Vagina (tissue), 2 donors: ENCODE data around the gene IL36G.

Source experiments
- CTCF ChIP-seq, 3 experiments: fragments of 450-650 bp in 2 of 3; fragments of 200-600 bp in 1 of 3; sonication (generic) in 1 of 3; IDR thresholded peaks; one replicate each; pipeline ENCODE4 v1.5.1; 2017 to 2019; ENCODE audit warnings: antibody characterized with exemption in 3 of 3, mild to moderate bottlenecking in 2 of 3, moderate library complexity in 2 of 3
- POLR2A ChIP-seq, 2 donors: fragments of 450-650 bp; IDR thresholded peaks; one replicate each; pipeline ENCODE4 v1.6.1; 2017; ENCODE audit warnings: antibody characterized with exemption in 2 of 2, mild to moderate bottlenecking in 2 of 2, moderate library complexity in 2 of 2
- POLR2AphosphoS5 ChIP-seq, 2 donors: sonication (generic); formaldehyde crosslinking; IDR thresholded peaks; one replicate each; pipeline ENCODE4 v1.9.0; 2017; ENCODE audit warnings: antibody characterized with exemption in 2 of 2, mild to moderate bottlenecking in 2 of 2, low read depth in 1 of 2; ENCODE audit not compliant: insufficient read depth in 1 of 2

- TF ChIP-seq POLR2A (IDR thresholded peaks at IDR 0.05): no peak
- TF ChIP-seq CTCF (IDR thresholded peaks at IDR 0.05): no peak
- no peak for TF ChIP-seq POLR2AphosphoS5 (IDR thresholded peaks at IDR 0.05; ENCODE audit: insufficient read depth in 1 of 2, low read depth in 1 of 2)
These were observed 37.8 kb downstream of the IL36G start for GRCh38 chr2:113015655-113016054.
